GM23338 (cell line): Measurements from ENCODE around the gene MORN4. TPM values are rescaled to one million over a fixed set of nuclear protein-coding genes. Genes with fewer than 3 reads are reported as not detected.
A peak's percentile ranks its signal among the peaks of the same experiment; 100 is the strongest.
"Not testable (repeated sequence)": the region's sequence is repeated elsewhere in the genome, so short reads cannot be mapped to it uniquely, and the experiment has no call there.

Experiments
- ATAC-seq: fragments of 200-7000 bp; cut with Tn5 transposase; 3 replicates; pipeline ENCODE4 v1.9.1; 2020
- DNase-seq: peaks from one replicate; pipeline ENCODE4 v3.0.0-alpha.2; 2015; ENCODE audit warnings: low spot score
- H2AFZ ChIP-seq: fragments of 200-600 bp; sonication (generic); 2 replicates; pipeline ENCODE4 v1.8.0; 2016; ENCODE audit warnings: antibody characterized with exemption, mild to moderate bottlenecking, moderate library complexity
- H3F3A ChIP-seq: fragments of 200-600 bp; sonication (generic); replicated peaks from 2 replicates; pipeline ENCODE4 v1.8.0; 2017; ENCODE audit warnings: antibody characterized with exemption, mixed run types, low read depth
- H3K27ac ChIP-seq: fragments of 200-600 bp; sonication (generic); 2 replicates; pipeline ENCODE4 v1.6.1; 2016; ENCODE audit warnings: low read depth
- H3K27me3 ChIP-seq: fragments of 200-600 bp; sonication (generic); 2 replicates; pipeline ENCODE4 v1.8.0; 2016; ENCODE audit warnings: mild to moderate bottlenecking, mixed run types, moderate library complexity; ENCODE audit not compliant: insufficient read depth
- H3K36me3 ChIP-seq: fragments of 200-600 bp; sonication (generic); 2 replicates; pipeline ENCODE4 v1.8.0; 2016; ENCODE audit warnings: mild to moderate bottlenecking; ENCODE audit not compliant: insufficient read depth
- H3K4me1 ChIP-seq: fragments of 200-600 bp; sonication (generic); 2 replicates; pipeline ENCODE4 v1.8.0; 2016; ENCODE audit warnings: mild to moderate bottlenecking, moderate library complexity; ENCODE audit not compliant: insufficient read depth
- H3K4me2 ChIP-seq: fragments of 200-600 bp; sonication (generic); 2 replicates; pipeline ENCODE4 v1.7.1; 2017; ENCODE audit warnings: mixed run types
- H3K4me3 ChIP-seq: fragments of 200-600 bp; sonication (generic); 2 replicates; pipeline ENCODE4 v1.6.1; 2016; ENCODE audit warnings: mixed run types
- H3K79me2 ChIP-seq: fragments of 200-600 bp; sonication (generic); replicated peaks from 2 replicates; pipeline ENCODE4 v1.8.0; 2017; ENCODE audit warnings: mild to moderate bottlenecking; ENCODE audit not compliant: insufficient read depth
- H3K9me2 ChIP-seq: fragments of 200-600 bp; sonication (generic); 2 replicates; pipeline ENCODE4 v1.8.0; 2017; ENCODE audit not compliant: insufficient read depth
- H4K20me1 ChIP-seq: fragments of 200-600 bp; sonication (generic); replicated peaks from 2 replicates; pipeline ENCODE4 v1.8.0; 2017; ENCODE audit warnings: mild to moderate bottlenecking; ENCODE audit not compliant: insufficient read depth
- H3K27ac Mint-ChIP-seq: 2 replicates; pipeline ENCODE4 v1.8.0; 2020; ENCODE audit warnings: inconsistent platforms, mild to moderate bottlenecking, moderate library complexity, mixed read lengths
- H3K27me3 Mint-ChIP-seq: 3 replicates; pipeline ENCODE4 v1.8.0; 2022; ENCODE audit warnings: low read depth, mild to moderate bottlenecking, moderate library complexity, mixed read lengths, inconsistent platforms; ENCODE audit not compliant: insufficient read depth, poor library complexity
- H3K36me3 Mint-ChIP-seq: 3 replicates; pipeline ENCODE4 v1.8.0; 2021; ENCODE audit warnings: low read depth, mild to moderate bottlenecking, inconsistent platforms, moderate library complexity, mixed read lengths
- H3K4me1 Mint-ChIP-seq: 3 replicates; pipeline ENCODE4 v1.8.0; 2020; ENCODE audit warnings: mild to moderate bottlenecking, inconsistent platforms, mixed read lengths
- H3K4me3 Mint-ChIP-seq: 3 replicates; pipeline ENCODE4 v1.8.0; 2021; ENCODE audit warnings: moderate library complexity, mild to moderate bottlenecking, inconsistent platforms, mixed read lengths
- H3K9me3 Mint-ChIP-seq: 3 replicates; pipeline ENCODE4 v1.8.0; 2020; ENCODE audit warnings: moderate library complexity, mild to moderate bottlenecking, inconsistent platforms, mixed read lengths
- EZH2phosphoT487 ChIP-seq: fragments of 200-600 bp; sonication (generic); IDR thresholded peaks from one replicate; pipeline ENCODE4 v1.8.1; 2018; ENCODE audit warnings: antibody characterized with exemption; ENCODE audit not compliant: unreplicated experiment
- polyA plus RNA-seq: library from polyadenylated mRNA; unstranded; fragments of >200 nt; fragmentation: Nextera tagmentation; extraction: Ambion mirVana; gene quantifications from 2 replicates; pipeline ENCODE4 v1.2.1, GENCODE V29; 2016
- total RNA-seq: library from RNA; depleted of rRNA; stranded (reverse); fragments of >200 nt; shearing (Covaris generic); gene quantifications from 2 replicates; pipeline ENCODE4 v1.2.3, GENCODE V29; 2014
- TF ChIP-seq, protein P1 (sequence below): IDR thresholded peaks from one replicate; pipeline ENCODE4 v1.6.1; 2018; ENCODE audit warnings: antibody characterized with exemption; ENCODE audit not compliant: unreplicated experiment
- TF ChIP-seq, protein P2 (sequence below): fragments of 250-450 bp; sonication (Bioruptor Pico); IDR thresholded peaks from 2 replicates; pipeline ENCODE4 v1.5.0; 2020; ENCODE audit warnings: mild to moderate bottlenecking, moderate library complexity

Gene MORN4
- total and polyA plus RNA-seq, 2 experiments from 2014 or later, result 9.0 to 50.0 TPM

DNA sequence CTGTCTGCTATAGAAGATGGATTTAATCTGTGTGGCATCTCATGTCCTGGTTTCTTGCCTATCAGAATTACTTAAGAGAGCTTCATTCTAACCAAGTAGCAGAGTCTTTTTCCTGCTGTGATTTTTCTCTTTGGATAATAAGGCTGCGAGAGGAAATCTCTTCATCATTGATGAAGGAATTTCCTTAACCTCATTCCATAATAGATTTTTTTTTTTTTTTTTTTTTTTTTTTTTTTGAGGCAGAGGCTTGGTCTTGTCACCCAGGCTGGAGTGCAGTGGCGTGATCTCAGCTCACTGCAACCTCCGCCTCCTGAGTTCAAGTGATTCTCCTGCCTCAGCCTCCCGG lies 16.1 kb upstream of the MORN4 start:
- Mint-ChIP-seq H3K36me3 (peaks cover 45% of the 10 kb centered on the region), H3K4me3 (peak overlapping the region; percentile 52; the same call in 2 of the 3 replicates), H3K4me1 (peaks cover 25% of the 10 kb centered on the region)
- not testable (repeated sequence) for H3K27me3 Mint-ChIP-seq, DNase-seq, H3K27ac Mint-ChIP-seq, H3K27ac ChIP-seq, H3K9me3 Mint-ChIP-seq, H3F3A ChIP-seq, ATAC-seq, H3K9me2 ChIP-seq, H3K27me3 ChIP-seq, H2AFZ ChIP-seq
- H4K20me1 ChIP-seq, result peaks cover 12% of the 10 kb centered on the region
- H3K79me2 ChIP-seq, result peaks cover 57% of the 10 kb centered on the region
- H3K4me3 ChIP-seq, result peak overlapping the region; percentile 6; the same call in 1 of the 2 replicates
- H3K4me2 ChIP-seq, result peak overlapping the region; percentile 44
- peaks cover 28% of the 10 kb centered on the region; the same call in 1 of the 2 replicates for H3K4me1 ChIP-seq
- H3K36me3 ChIP-seq, result peaks cover 30% of the 10 kb centered on the region

DNA sequence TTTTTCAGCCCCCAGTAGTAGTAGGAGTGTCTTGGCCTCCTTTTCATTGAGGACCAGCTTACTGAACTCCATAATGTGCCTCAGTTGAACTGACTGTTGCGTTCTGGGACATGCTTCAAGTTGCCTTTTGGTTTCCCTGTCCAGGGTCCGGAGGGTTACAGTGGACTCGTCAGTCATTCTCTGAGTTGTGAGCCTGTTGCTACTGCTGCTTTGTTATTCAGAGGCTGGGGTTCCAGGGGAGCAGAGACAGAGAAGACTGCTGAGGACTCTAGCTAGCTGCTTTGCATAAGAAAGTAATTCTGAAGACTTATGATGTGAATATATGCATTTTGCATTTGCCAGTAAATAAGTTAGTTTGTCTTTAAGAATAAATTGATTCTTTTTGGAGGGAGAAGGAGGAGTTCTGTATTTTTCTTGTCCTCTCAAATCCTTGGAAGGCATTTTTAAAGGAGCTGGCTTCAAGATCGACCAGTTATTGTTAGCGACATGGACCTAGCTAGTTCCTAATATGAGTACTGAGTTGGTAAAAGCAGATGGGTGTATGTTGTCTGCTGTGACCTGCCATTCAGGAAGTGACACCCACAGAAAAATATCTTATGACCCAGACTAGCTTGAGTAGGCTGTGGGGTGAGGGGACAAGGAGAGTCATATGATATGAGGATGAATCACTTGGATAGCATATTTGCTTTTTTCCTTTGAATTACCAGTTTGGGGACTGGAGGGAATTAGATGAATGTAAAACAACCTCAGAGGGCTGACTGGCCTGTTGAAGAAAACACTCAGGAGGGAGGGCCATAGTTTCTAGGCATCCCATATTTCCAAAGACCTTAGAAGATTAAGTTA lies 15.5 kb upstream of the MORN4 start:
- Histone ChIP-seq H3K4me2 (peak overlapping the region; percentile 44), H3K27me3 (no peaks in the 10 kb centered on the region), H4K20me1 (peaks cover 12% of the 10 kb centered on the region), H3K9me2 (no peaks in the 10 kb centered on the region), H2AFZ (no peak overlapping the region), H3K79me2 (peaks cover 63% of the 10 kb centered on the region), H3K27ac (peak overlapping the region; percentile 27), H3K4me3 (peak overlapping the region; percentile 6), H3K36me3 (peaks cover 27% of the 10 kb centered on the region), H3F3A (no peaks in the 10 kb centered on the region), H3K4me1 (peaks cover 28% of the 10 kb centered on the region; the same call in 1 of the 2 replicates)
- H3K27me3 Mint-ChIP-seq, result no peaks in the 10 kb centered on the region
- TF ChIP-seq, protein P1, sequence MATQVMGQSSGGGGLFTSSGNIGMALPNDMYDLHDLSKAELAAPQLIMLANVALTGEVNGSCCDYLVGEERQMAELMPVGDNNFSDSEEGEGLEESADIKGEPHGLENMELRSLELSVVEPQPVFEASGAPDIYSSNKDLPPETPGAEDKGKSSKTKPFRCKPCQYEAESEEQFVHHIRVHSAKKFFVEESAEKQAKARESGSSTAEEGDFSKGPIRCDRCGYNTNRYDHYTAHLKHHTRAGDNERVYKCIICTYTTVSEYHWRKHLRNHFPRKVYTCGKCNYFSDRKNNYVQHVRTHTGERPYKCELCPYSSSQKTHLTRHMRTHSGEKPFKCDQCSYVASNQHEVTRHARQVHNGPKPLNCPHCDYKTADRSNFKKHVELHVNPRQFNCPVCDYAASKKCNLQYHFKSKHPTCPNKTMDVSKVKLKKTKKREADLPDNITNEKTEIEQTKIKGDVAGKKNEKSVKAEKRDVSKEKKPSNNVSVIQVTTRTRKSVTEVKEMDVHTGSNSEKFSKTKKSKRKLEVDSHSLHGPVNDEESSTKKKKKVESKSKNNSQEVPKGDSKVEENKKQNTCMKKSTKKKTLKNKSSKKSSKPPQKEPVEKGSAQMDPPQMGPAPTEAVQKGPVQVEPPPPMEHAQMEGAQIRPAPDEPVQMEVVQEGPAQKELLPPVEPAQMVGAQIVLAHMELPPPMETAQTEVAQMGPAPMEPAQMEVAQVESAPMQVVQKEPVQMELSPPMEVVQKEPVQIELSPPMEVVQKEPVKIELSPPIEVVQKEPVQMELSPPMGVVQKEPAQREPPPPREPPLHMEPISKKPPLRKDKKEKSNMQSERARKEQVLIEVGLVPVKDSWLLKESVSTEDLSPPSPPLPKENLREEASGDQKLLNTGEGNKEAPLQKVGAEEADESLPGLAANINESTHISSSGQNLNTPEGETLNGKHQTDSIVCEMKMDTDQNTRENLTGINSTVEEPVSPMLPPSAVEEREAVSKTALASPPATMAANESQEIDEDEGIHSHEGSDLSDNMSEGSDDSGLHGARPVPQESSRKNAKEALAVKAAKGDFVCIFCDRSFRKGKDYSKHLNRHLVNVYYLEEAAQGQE, result no peak
- TF ChIP-seq, protein P2, sequence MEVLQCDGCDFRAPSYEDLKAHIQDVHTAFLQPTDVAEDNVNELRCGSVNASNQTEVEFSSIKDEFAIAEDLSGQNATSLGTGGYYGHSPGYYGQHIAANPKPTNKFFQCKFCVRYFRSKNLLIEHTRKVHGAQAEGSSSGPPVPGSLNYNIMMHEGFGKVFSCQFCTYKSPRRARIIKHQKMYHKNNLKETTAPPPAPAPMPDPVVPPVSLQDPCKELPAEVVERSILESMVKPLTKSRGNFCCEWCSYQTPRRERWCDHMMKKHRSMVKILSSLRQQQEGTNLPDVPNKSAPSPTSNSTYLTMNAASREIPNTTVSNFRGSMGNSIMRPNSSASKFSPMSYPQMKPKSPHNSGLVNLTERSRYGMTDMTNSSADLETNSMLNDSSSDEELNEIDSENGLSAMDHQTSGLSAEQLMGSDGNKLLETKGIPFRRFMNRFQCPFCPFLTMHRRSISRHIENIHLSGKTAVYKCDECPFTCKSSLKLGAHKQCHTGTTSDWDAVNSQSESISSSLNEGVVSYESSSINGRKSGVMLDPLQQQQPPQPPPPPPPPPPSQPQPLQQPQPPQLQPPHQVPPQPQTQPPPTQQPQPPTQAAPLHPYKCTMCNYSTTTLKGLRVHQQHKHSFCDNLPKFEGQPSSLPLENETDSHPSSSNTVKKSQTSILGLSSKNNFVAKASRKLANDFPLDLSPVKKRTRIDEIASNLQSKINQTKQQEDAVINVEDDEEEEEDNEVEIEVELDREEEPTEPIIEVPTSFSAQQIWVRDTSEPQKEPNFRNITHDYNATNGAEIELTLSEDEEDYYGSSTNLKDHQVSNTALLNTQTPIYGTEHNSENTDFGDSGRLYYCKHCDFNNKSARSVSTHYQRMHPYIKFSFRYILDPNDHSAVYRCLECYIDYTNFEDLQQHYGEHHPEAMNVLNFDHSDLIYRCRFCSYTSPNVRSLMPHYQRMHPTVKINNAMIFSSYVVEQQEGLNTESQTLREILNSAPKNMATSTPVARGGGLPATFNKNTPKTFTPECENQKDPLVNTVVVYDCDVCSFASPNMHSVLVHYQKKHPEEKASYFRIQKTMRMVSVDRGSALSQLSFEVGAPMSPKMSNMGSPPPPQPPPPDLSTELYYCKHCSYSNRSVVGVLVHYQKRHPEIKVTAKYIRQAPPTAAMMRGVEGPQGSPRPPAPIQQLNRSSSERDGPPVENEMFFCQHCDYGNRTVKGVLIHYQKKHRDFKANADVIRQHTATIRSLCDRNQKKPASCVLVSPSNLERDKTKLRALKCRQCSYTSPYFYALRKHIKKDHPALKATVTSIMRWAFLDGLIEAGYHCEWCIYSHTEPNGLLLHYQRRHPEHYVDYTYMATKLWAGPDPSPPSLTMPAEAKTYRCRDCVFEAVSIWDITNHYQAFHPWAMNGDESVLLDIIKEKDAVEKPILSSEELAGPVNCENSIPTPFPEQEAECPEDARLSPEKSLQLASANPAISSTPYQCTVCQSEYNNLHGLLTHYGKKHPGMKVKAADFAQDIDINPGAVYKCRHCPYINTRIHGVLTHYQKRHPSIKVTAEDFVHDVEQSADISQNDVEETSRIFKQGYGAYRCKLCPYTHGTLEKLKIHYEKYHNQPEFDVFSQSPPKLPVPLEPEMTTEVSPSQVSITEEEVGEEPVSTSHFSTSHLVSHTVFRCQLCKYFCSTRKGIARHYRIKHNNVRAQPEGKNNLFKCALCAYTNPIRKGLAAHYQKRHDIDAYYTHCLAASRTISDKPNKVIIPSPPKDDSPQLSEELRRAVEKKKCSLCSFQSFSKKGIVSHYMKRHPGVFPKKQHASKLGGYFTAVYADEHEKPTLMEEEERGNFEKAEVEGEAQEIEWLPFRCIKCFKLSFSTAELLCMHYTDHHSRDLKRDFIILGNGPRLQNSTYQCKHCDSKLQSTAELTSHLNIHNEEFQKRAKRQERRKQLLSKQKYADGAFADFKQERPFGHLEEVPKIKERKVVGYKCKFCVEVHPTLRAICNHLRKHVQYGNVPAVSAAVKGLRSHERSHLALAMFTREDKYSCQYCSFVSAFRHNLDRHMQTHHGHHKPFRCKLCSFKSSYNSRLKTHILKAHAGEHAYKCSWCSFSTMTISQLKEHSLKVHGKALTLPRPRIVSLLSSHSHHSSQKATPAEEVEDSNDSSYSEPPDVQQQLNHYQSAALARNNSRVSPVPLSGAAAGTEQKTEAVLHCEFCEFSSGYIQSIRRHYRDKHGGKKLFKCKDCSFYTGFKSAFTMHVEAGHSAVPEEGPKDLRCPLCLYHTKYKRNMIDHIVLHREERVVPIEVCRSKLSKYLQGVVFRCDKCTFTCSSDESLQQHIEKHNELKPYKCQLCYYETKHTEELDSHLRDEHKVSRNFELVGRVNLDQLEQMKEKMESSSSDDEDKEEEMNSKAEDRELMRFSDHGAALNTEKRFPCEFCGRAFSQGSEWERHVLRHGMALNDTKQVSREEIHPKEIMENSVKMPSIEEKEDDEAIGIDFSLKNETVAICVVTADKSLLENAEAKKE (CRISPR knock-in tag), result 0 out of 2 replicates have a peak, but pooled peaks have one; percentile 15
- TF ChIP-seq EZH2phosphoT487, result no peak
- H3K4me1 Mint-ChIP-seq, result peaks cover 25% of the 10 kb centered on the region
- DNase-seq (peak; percentile 60), ATAC-seq (peak; percentile 97)
- H3K27ac Mint-ChIP-seq, result peak overlapping the region; percentile 64
- H3K4me3 Mint-ChIP-seq, result peak overlapping the region; percentile 52
- no peaks in the 10 kb centered on the region for H3K9me3 Mint-ChIP-seq
- H3K36me3 Mint-ChIP-seq, result peaks cover 47% of the 10 kb centered on the region
